HepG2 (cell line): Measurements from ENCODE around the gene PTGIS. TPM values are rescaled to one million over a fixed set of nuclear protein-coding genes. Genes with fewer than 3 reads are reported as not detected.

Experiments used
- CENPT ChIP-seq: sonication (generic); formaldehyde crosslinking; IDR thresholded peaks from 2 replicates; pipeline ENCODE4 v1.8.0; 2022; ENCODE audit warnings: low read depth, mild to moderate bottlenecking, moderate library complexity, missing genetic modification reagents
- ETS1 ChIP-seq: sonication (generic); formaldehyde crosslinking; IDR thresholded peaks from 2 replicates; pipeline ENCODE4 v1.4.0; 2020; ENCODE audit warnings: missing genetic modification reagents
- NCOA2 ChIP-seq: sonication (generic); formaldehyde crosslinking; IDR thresholded peaks from 2 replicates; pipeline ENCODE4 v1.8.0; 2022; ENCODE audit warnings: inconsistent platforms
- NR2C2 ChIP-seq: sonication (generic); formaldehyde crosslinking; IDR thresholded peaks from 2 replicates; pipeline ENCODE4 v1.4.0; 2020; ENCODE audit warnings: missing genetic modification reagents, mild to moderate bottlenecking, moderate library complexity, borderline replicate concordance
- PAF1 ChIP-seq: IDR thresholded peaks from 2 replicates; pipeline ENCODE4 v1.6.1; 2016; ENCODE audit warnings: missing genetic modification reagents, missing compliant biosample characterization
- STAT5B ChIP-seq: sonication (generic); formaldehyde crosslinking; IDR thresholded peaks from 2 replicates; pipeline ENCODE4 v1.4.0; 2020; ENCODE audit warnings: missing genetic modification reagents
- ZNF205 ChIP-seq: IDR thresholded peaks from 2 replicates; pipeline ENCODE4 v1.6.1; 2018; ENCODE audit warnings: missing biosample characterization, missing genetic modification reagents
- ZNF337 ChIP-seq: sonication (generic); formaldehyde crosslinking; IDR thresholded peaks from 2 replicates; pipeline ENCODE4 v1.5.1; 2020; ENCODE audit warnings: missing genetic modification reagents, low read depth, mild to moderate bottlenecking, borderline replicate concordance
- ZNF407 ChIP-seq: sonication (generic); formaldehyde crosslinking; IDR thresholded peaks from one replicate; pipeline ENCODE4 v1.5.1; 2020; ENCODE audit warnings: mild to moderate bottlenecking, missing genetic modification reagents; ENCODE audit errors: not compliant biosample characterization
- ZNF547 ChIP-seq: sonication (generic); formaldehyde crosslinking; IDR thresholded peaks from 2 replicates; pipeline ENCODE4 v1.5.1; 2020; ENCODE audit warnings: mild to moderate bottlenecking, missing genetic modification reagents
- polyA plus RNA-seq, 8 experiments: library from polyadenylated mRNA; depleted of rRNA in 3 of 8; stranded (reverse) in 7 of 8; unstranded in 1 of 8; fragments of >200 nt; fragmentation: Illumina TruSeq in 4 of 8; extraction: Trizol in 4 of 8; gene quantifications; 2 replicates each; pipeline versions ENCODE4 v1.2.1 to v1.2.3, GENCODE V29; 2011 to 2016; ENCODE audit warnings: low read depth in 4 of 8, missing spikeins in 1 of 8, mixed read lengths in 1 of 8; ENCODE audit not compliant: insufficient read depth in 1 of 8
- total RNA-seq, 5 experiments: library from RNA; depleted of rRNA; stranded (reverse); fragments of >200 nt; fragmentation: Illumina TruSeq; extraction: Trizol; gene quantifications; 2 replicates each; pipeline ENCODE4 v1.2.3, GENCODE V29; 2016; ENCODE audit warnings: low read depth in 1 of 5
- TF ChIP-seq, protein P1 (sequence below): sonication (generic); formaldehyde crosslinking; IDR thresholded peaks from 2 replicates; pipeline ENCODE4 v1.4.0; 2020; ENCODE audit warnings: missing genetic modification reagents, borderline replicate concordance
- TF ChIP-seq, protein P2 (sequence below): sonication (generic); formaldehyde crosslinking; IDR thresholded peaks from 2 replicates; pipeline ENCODE4 v1.4.0; 2020; ENCODE audit warnings: missing genetic modification reagents, borderline replicate concordance

The PTGIS gene
- total and polyA plus RNA-seq, 2 of the 13 experiments (the other 11 are each of a cell fraction or from before 2014, with no cell fraction given), result not detected

DNA sequence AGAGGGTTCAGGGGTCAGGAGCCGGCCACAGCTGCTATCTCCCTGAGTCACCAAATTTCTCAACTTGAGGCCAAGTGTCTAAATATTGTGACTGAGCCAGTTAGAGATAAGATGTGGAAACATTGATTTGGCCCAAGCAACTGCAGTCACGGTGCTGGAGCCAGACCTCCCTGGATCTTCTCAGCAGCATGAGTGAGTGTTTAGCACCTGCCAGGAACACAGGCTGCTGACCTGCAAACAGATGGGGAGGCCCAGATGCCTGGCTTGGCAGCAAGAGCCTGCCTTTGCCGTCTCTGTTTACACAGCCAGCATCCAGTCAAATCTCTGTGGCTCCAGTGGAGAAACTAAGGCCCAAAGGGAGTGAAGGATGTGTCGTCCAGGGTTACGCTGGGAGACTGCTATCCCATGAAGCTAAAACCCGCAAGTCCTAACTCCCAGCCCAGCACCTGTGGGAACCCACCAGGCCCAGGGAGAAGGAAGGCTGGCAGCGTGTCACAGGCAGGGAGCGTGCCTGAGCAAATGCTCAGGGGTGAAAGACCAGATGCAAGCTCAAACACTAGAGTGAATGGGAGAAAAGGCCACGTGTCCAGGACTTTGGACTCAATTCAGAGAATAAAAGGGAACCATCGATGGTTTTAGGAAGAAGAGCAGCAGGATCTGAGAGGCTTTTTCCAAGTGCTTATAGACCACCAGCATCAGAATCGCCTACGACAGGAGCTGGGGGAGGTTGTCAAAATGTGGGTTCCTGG, 15.9 kb upstream of the PTGIS start (continued):
- TF ChIP-seq ZNF407 (CRISPR knock-in tag) (peak; percentile 93), ZNF205 (CRISPR knock-in tag) (0 out of 2 replicates have a peak, but pooled peaks have one; percentile 72), ZNF547 (peak; percentile 71), STAT5B (CRISPR knock-in tag) (no peak; the same call in none of the 2 replicates), NR2C2 (CRISPR knock-in tag) (peak; percentile 93), NCOA2 (CRISPR knock-in tag) (peak; percentile 75), ZNF337 (CRISPR knock-in tag) (peak; percentile 81; the same call in 1 of the 2 replicates), PAF1 (no peak), CENPT (CRISPR knock-in tag) (peak; percentile 35; the same call in 1 of the 2 replicates), ETS1 (no peak)
- TF ChIP-seq, protein P1, sequence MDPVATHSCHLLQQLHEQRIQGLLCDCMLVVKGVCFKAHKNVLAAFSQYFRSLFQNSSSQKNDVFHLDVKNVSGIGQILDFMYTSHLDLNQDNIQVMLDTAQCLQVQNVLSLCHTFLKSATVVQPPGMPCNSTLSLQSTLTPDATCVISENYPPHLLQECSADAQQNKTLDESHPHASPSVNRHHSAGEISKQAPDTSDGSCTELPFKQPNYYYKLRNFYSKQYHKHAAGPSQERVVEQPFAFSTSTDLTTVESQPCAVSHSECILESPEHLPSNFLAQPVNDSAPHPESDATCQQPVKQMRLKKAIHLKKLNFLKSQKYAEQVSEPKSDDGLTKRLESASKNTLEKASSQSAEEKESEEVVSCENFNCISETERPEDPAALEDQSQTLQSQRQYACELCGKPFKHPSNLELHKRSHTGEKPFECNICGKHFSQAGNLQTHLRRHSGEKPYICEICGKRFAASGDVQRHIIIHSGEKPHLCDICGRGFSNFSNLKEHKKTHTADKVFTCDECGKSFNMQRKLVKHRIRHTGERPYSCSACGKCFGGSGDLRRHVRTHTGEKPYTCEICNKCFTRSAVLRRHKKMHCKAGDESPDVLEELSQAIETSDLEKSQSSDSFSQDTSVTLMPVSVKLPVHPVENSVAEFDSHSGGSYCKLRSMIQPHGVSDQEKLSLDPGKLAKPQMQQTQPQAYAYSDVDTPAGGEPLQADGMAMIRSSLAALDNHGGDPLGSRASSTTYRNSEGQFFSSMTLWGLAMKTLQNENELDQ (CRISPR knock-in tag), result peak; percentile 47; the same call in 1 of the 2 replicates
- TF ChIP-seq, protein P2, sequence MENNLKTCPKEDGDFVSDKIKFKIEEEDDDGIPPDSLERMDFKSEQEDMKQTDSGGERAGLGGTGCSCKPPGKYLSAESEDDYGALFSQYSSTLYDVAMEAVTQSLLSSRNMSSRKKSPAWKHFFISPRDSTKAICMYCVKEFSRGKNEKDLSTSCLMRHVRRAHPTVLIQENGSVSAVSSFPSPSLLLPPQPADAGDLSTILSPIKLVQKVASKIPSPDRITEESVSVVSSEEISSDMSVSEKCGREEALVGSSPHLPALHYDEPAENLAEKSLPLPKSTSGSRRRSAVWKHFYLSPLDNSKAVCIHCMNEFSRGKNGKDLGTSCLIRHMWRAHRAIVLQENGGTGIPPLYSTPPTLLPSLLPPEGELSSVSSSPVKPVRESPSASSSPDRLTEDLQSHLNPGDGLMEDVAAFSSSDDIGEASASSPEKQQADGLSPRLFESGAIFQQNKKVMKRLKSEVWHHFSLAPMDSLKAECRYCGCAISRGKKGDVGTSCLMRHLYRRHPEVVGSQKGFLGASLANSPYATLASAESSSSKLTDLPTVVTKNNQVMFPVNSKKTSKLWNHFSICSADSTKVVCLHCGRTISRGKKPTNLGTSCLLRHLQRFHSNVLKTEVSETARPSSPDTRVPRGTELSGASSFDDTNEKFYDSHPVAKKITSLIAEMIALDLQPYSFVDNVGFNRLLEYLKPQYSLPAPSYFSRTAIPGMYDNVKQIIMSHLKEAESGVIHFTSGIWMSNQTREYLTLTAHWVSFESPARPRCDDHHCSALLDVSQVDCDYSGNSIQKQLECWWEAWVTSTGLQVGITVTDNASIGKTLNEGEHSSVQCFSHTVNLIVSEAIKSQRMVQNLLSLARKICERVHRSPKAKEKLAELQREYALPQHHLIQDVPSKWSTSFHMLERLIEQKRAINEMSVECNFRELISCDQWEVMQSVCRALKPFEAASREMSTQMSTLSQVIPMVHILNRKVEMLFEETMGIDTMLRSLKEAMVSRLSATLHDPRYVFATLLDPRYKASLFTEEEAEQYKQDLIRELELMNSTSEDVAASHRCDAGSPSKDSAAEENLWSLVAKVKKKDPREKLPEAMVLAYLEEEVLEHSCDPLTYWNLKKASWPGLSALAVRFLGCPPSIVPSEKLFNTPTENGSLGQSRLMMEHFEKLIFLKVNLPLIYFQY (CRISPR knock-in tag), result peak; percentile 95
